ENCODE measurements around the gene LARP7.
"Not testable (repeated sequence)": the region's sequence is repeated elsewhere in the genome, so short reads cannot be mapped to it uniquely, and the experiment has no call there.

Gene LARP7

DNA sequence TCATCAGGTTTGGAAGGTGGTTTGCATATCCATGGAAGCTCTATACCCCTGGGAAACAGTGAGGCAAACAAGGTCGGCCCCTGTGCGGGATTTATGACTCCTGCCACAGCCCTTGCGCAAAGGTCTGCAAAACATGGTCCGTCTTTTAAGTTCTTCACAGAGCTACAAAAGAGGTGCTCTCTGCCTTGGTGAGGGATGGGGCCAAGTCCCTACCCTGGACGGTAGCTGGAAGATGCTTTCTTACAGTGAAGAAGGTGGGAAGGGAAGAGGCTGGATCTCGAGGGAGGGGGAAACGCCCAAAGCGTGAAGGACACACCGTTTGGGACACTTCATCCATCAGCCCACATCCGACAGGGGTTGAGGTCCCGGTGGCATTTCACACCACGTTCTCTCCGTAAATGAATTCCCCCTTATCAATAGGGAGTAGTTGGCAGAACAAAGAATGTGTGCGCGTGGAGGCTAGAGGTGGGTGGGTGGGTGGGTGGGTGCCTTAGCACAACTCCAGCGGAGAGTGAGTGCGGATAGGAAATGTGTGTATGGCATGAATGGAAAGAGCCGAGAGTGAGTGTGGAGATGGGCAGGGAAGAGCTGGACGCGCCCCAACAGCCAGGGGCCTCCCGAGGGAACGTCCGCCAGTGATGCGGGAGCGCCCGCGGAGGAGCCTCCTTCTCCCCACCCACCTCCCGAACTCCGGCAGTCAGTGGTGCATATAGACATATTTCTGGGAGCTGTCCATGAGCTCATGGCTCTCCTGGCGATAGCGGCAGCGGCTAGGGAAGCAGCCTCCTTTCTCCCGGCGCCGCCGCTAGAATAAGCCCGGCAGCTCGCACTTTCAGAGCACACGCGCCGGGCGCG, 68.3 kb downstream of the LARP7 start:
- TF ChIP-seq CTCF (IDR thresholded peaks at IDR 0.05; ENCODE audit: insufficient read depth, missing control alignments): no peak
- DNase-seq (ENCODE audit: insufficient read length, low spot score) (no peak), FAIRE-seq (no peak)

- DNase-seq (ENCODE audit: insufficient read length, low spot score); FAIRE-seq: not testable (repeated sequence)
Measured at GRCh38 chr4:112705891-112706839, 69.2 kb downstream of the LARP7 start.

DNA sequence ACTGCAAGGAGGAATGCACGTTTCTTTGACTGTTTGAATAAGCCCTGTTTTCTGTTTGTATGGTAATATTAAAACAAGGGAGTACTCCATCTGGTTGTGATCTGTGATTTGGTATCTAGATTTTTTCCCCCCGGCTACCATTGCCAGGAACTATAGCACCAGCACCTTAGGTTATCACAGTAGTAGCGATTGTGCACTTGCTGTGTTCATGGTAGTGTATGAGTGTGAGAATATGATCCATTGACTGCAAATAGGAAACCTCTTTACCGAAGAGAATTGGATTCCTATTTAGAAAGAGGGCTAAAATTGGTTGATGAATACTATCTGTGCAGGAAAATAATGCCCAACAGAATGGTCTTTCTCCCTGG, 69.9 kb downstream of the LARP7 start:
- TF ChIP-seq CTCF (IDR thresholded peaks at IDR 0.05; ENCODE audit: insufficient read depth, missing control alignments): no peak
- no peak for FAIRE-seq
- DNase-seq (ENCODE audit: insufficient read length, low spot score): no peak
